Measurements from ENCODE around the gene KIAA1217.

The KIAA1217 gene

DNA sequence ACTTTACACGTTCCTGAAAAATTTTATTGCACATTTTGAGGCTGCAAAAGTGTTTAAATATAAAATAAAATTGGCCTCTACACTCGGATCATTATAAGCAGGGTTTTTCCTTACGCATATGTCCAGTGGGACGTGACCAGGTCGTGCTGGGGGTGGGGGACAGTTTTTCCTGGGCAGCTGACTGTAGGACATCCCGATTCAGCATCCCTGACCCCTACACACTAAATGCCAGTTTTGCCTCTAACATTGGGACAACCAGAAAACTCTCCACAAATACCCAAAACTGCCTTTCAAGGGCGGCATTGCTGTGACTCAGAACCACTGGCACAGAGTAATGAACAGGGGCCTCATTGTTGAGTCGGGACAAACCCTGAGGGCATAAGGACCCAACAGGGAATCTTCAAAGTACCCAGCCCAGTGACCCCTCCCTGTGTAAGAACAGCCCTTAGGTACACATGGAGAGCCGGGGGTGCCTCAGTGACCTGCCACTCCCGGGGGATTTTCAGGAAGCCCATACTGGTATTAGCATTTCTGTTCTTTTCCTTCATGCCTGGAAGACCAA, 344.2 kb downstream of the KIAA1217 start:
- Mint-ChIP-seq H3K9me3 (no peaks in the 10 kb centered on the region), H3K36me3 (ENCODE audit: insufficient read depth) (no peaks in the 10 kb centered on the region), H3K27ac (no peak overlapping the region), H3K4me3 (no peak overlapping the region), H3K4me1 (ENCODE audit: low read depth in 2 of 2) (peaks cover 3 to 6% of the 10 kb centered on the region in 2 donors), H3K27me3 (peaks cover 12 to 44% of the 10 kb centered on the region in 2 donors)
- no peak for DNase-seq
- ATAC-seq (replicated peaks), result no peak

DNA sequence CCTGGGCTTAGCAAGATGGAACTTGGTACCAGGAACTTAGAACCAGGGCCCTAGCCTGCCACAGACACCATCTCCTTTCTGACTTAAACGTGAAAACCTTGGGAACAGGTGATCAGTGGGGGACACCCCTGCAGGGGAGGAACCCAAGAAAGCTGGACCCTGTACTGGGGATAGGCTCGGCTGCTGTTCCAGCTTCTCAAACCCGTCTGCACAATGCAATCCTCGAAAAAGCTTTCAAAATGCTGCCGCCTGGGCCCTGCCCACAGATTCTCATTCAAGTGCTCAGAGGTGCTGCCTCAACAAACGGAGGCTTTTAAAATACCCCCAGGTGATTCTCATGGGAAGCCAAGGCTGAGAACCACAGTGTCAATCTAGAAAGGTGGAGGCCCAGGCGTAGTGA, 345.1 kb downstream of the KIAA1217 start:
- Mint-ChIP-seq H3K36me3 (ENCODE audit: insufficient read depth) (no peaks in the 10 kb centered on the region), H3K9me3 (no peaks in the 10 kb centered on the region), H3K27ac (no peak overlapping the region), H3K27me3 (peaks cover 12 to 43% of the 10 kb centered on the region in 2 donors), H3K4me1 (ENCODE audit: low read depth in 2 of 2) (peaks cover 3 to 6% of the 10 kb centered on the region in 2 donors), H3K4me3 (no peak overlapping the region)
- DNase-seq (no peak), ATAC-seq (replicated peaks) (no peak)

DNA sequence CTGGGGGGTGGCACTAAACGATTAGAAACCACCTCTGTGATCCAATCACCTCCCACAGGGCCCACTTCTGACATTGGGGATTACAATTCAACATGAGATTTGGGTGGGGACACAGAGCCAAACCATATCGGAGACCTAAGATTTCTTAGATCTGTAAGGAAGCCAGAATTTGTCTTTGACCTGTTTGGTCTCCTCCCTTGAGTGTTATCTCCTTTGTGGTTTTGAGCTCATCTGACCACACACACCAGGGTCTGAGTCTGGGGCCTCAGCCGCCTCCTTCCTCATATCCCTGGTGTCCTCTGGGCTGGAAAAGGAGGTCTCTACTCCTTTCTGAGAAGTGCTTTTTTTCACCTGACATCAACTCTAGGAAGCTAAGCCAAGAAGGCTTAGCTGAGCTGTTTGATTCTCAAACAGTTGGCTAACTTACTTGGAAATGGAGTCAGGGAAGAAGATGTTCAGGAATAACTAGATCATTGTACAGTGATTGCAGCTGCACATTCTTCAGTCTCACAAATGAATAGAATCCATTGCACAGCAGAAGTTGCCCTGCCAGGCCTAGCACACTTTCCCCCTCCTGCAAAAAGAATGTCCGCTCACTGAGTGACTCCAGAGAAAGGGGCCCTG, 347.3 kb downstream of the KIAA1217 start:
- H3K36me3 Mint-ChIP-seq (ENCODE audit: insufficient read depth), result no peaks in the 10 kb centered on the region
- H3K4me3 Mint-ChIP-seq, result no peak overlapping the region
- peak overlapping the region in 1 of 2 donors; percentile 77 for H3K27ac Mint-ChIP-seq
- no peaks in the 10 kb centered on the region for H3K9me3 Mint-ChIP-seq
- H3K27me3 Mint-ChIP-seq, result peaks cover 12 to 31% of the 10 kb centered on the region in 2 donors
- ATAC-seq (replicated peaks) (no peak), DNase-seq (no peak)
- peaks cover 3 to 6% of the 10 kb centered on the region in 2 donors for H3K4me1 Mint-ChIP-seq (ENCODE audit: low read depth in 2 of 2)

DNA sequence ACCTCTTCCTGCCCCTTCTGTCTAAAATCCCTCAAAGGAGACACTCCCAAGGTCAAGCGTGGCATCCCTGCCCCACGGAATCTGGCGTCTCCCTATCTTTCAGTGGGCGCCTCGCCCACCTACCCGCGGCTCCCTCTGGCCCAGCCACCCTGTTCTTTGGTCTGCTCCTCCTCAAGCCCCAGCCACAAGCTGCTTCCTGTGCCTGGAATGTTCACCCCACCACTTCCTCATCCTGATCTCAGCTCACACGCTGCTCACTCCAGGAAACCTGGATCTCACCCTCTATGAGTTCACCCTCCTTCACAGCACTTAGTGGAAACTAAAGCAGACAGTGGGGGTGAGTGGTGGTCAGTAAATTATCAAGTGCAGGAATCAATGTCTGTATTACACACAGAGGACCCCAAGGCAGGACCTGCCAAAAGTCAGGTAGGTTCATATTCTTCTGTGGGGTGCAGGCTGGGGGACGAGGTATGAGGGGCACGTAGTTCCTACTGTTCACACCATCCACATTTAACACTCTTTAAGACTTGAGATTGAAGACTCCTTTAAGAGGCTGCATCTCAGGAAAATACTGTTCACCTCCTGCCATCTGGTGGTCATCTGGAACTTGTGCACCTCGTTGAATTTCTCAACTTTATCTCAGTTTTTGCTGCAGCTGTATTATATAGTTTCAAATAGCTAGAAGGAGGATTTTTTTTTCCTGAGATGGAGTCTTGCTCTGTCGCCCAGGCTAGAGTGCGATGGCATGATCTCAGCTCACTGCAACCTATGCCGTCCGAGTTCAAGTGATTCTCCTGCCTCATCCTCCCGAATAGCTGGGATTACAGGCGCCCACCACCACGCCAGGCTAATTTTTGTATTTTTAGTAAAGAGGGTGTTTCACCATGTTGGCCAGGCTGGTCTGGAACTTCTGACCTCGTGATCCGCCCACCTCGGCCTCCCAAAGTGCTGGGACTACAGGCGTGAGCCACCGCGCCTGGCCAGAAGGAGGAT, 348.1 kb downstream of the KIAA1217 start:
- Mint-ChIP-seq H3K36me3 (ENCODE audit: insufficient read depth) (no peaks in the 10 kb centered on the region), H3K9me3 (no peaks in the 10 kb centered on the region), H3K27me3 (peaks cover 12 to 31% of the 10 kb centered on the region in 2 donors), H3K4me3 (no peak overlapping the region), H3K27ac (peak overlapping the region in 1 of 2 donors; percentile 77), H3K4me1 (ENCODE audit: low read depth in 2 of 2) (peaks cover 3 to 6% of the 10 kb centered on the region in 2 donors)
- DNase-seq (peak; percentile 2 to 26 (median 14)), ATAC-seq (replicated peaks) (no peak)

DNA sequence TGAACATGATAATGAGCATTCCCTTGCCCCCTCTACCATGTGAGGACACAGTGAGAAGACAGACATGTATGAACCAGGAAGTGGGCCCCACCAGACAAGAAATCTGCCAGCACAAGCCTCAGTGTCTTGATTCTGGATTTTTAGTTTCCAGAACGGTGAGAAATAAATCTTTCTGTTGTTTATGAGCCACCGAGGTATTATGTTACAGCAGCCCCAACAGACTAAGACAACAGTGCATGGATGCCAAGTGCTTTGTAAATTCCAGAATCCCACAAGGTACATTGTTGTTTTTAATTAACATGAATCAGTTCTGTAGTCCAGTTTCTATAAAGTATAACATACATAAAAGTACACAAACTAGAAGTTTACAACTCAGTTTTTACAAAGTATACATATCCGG, 352.5 kb downstream of the KIAA1217 start:
- Mint-ChIP-seq H3K27me3 (peaks cover 9 to 13% of the 10 kb centered on the region in 2 donors), H3K9me3 (no peaks in the 10 kb centered on the region), H3K4me3 (no peak overlapping the region), H3K4me1 (ENCODE audit: low read depth in 2 of 2) (peaks cover 3 to 6% of the 10 kb centered on the region in 2 donors), H3K36me3 (ENCODE audit: insufficient read depth) (no peaks in the 10 kb centered on the region), H3K27ac (no peak overlapping the region)
- no peak for DNase-seq
- no peak for ATAC-seq (replicated peaks)

DNA sequence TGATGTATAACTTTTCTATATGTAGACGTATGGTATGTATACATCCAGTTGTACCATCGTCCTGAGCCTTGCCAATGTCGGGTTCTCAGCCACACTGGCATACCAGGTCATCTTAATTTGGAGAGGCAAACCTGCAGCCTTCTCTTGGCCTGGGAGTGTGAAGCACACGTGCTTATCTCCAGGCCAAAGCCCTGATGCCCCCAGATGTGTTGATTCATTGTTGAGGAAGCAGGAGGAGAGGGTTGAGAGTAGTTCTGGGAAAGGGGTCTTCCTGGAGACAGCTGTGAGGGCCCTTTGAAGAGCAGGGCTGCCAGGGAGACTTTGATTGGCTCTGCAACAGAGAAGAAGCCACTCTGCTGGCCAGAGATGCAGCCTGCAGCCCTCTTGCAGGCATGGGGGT, 359.1 kb downstream of the KIAA1217 start:
- Mint-ChIP-seq H3K36me3 (ENCODE audit: insufficient read depth) (no peaks in the 10 kb centered on the region), H3K27me3 (peaks cover 50 to 56% of the 10 kb centered on the region in 2 donors), H3K27ac (no peak overlapping the region), H3K9me3 (no peaks in the 10 kb centered on the region), H3K4me1 (ENCODE audit: low read depth in 2 of 2) (peaks cover 0 to 1% of the 10 kb centered on the region in 2 donors), H3K4me3 (no peak overlapping the region)
- ATAC-seq (replicated peaks) (no peak), DNase-seq (no peak)

DNA sequence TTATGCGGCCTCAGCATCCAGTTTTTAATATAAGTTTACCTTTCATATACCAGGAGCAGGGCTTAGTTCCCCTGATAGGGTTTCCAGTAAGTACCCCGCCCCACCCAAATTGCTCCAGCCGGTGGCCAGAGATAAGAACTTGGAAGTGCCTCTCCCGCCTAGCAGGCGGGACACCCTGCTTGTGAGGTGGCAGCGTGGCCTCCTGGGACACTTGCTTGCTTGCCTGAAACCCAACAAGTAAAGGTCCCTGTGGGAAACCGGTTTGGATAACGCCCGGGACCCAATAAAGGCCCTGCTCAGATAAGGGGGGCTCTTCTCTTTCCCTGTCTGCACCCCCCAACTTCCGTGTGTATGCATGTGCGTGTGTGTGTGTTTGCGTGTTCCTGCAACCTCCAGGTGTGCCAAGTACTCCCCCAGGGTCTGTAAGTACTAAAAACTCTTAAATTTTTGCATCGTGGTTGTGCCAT, 360.4 kb downstream of the KIAA1217 start:
- ATAC-seq (replicated peaks) (no peak), DNase-seq (no peak)
- peaks cover 0 to 1% of the 10 kb centered on the region in 2 donors for H3K4me1 Mint-ChIP-seq (ENCODE audit: low read depth in 2 of 2)
- no peak overlapping the region for H3K4me3 Mint-ChIP-seq
- no peak overlapping the region for H3K27ac Mint-ChIP-seq
- H3K9me3 Mint-ChIP-seq, result no peaks in the 10 kb centered on the region
- H3K27me3 Mint-ChIP-seq, result peaks cover 60 to 66% of the 10 kb centered on the region in 2 donors
- no peaks in the 10 kb centered on the region for H3K36me3 Mint-ChIP-seq (ENCODE audit: insufficient read depth)

DNA sequence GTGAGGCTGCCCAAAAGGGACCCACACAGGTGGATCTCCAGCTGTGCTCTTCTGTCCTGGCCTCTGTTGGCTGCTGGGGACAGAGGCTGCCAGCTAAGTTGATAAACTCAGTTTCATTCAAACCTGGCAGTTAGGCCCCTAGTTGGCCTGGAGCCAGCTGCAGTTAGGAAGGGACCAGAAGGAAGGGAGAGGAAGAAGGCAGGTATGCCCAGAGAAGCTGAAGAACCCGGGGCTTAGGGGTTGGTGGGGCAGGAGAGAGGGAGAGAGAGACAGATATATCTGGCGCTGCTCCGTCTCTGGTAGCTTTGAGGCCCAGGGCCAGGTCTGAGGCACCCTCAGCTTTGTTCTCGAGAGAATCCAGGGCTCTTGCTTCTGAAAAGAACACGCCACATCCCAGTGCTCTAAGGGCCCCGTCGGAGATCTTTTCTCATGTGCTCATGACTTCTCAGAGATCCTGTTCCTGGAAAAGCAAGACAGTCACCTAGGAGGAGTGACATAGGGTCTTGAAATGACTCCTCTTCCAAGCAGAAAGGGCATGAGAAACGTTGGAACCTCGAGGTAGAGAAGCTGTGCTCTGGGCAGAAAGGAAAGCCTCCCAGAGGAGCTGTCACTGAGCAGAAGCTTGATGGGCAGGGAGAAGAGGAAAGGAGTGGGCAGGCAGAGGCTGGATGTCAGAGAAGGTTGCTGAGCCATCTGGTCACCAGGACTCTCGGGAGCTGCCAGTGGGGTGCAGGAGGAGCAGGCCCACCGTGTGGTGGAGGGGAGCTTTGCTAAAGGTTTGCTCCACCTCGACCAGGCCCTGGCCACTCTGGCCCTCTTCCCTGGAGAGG, 361.1 kb downstream of the KIAA1217 start:
- Mint-ChIP-seq H3K4me1 (ENCODE audit: low read depth in 2 of 2) (peaks cover 0 to 1% of the 10 kb centered on the region in 2 donors), H3K27ac (no peak overlapping the region), H3K9me3 (no peaks in the 10 kb centered on the region), H3K4me3 (no peak overlapping the region), H3K36me3 (ENCODE audit: insufficient read depth) (no peaks in the 10 kb centered on the region), H3K27me3 (peaks cover 65 to 68% of the 10 kb centered on the region in 2 donors)
- ATAC-seq (replicated peaks) (no peak), DNase-seq (no peak)

DNA sequence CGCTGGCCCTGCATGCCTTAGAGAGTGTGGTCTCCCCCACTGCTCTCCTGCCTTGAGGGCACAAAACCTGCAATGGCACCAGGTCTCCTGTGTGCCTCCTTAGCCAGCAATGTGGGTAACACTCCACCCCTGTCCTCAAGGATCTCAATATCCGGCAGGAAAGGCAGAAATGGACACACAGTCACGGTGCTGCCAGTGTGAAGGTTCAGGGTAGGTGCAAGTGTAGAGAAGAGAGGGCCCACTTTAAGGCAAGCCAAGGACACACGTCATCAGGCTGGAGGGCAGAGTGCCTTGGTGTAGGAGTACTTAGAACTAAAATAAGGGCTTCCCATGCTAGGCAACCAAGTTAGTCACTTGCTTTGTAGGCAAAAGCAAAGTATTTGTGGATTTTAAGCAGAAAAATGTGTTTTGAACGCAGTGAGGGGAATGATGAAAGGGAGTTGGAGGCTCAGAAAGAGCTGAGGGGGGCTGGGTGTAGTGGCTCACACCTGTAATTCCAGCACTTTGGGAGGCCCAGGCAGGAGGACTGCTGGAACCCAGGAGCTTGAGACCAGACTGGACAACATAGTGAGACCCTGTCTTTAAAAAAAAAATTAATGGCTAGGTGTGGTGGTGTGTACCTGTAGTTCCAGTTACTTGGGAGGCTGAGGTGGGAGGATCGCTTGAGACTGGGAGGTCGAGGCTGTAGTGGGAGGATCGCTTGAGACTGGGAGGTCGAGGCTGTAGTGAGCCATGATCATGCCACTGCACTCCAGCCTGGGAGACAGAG, 361.9 kb downstream of the KIAA1217 start:
- Mint-ChIP-seq H3K27me3 (peaks cover 72 to 73% of the 10 kb centered on the region in 2 donors), H3K4me3 (no peak overlapping the region), H3K36me3 (ENCODE audit: insufficient read depth) (no peaks in the 10 kb centered on the region), H3K27ac (no peak overlapping the region), H3K4me1 (ENCODE audit: low read depth in 2 of 2) (peaks cover 0 to 4% of the 10 kb centered on the region in 2 donors), H3K9me3 (no peaks in the 10 kb centered on the region)
- ATAC-seq (replicated peaks) (no peak), DNase-seq (no peak)

DNA sequence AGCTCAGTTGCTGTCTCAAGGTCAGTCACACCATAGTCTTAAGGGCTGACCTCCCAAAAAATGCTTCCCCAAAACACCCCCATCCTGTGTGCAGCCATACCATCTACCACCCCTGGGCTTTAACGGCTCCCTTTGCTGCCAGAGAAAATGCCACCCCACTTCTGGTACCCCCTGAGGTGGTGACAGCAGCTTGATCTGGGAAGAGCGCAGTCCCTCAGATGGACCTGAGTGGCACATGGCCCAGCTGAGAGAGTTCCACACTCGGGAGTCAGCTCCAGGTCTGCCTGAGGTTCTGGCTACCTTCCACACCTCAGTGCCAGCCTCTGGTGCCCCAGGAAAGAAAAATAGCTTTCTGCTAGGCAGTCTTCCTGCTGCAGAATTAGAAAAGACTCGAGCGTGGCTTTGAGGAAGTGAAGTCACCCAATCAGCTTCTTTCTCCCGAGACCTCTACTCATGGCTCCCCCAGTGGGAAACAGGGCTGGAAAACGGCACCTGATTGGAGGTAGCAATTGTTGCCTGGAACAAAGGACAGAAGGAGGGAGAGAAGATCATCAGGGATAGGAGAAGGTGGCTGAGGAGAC, 363.0 kb downstream of the KIAA1217 start:
- no peak for ATAC-seq (replicated peaks)
- Mint-ChIP-seq H3K27ac (no peak overlapping the region), H3K27me3 (peaks cover 65 to 72% of the 10 kb centered on the region in 2 donors)

DNA sequence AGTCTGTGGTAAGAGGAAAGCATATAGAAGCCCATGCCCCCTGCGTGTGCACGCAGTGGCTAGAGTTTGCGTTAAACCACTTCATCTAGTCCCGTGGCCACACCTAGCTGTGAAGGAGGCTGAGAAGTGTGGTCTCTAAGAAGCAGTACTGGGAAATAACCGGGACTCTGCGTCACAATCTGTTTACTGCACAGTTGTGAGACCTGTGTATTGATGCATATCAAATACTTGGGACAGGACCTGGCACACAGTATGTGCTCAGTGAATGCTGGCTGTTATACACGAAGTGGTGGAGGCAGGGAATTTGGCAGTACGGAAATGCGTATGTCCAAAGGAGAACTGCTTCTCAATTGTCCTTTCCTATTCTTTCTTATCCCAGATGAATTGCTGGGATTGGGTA, 365.2 kb downstream of the KIAA1217 start:
- H3K36me3 Mint-ChIP-seq (ENCODE audit: insufficient read depth), result no peaks in the 10 kb centered on the region
- DNase-seq (no peak), ATAC-seq (replicated peaks) (no peak)
- H3K9me3 Mint-ChIP-seq, result no peaks in the 10 kb centered on the region
- H3K4me1 Mint-ChIP-seq (ENCODE audit: low read depth in 2 of 2), result peaks cover 0 to 4% of the 10 kb centered on the region in 2 donors
- no peak overlapping the region for H3K4me3 Mint-ChIP-seq
- peaks cover 55 to 57% of the 10 kb centered on the region in 2 donors for H3K27me3 Mint-ChIP-seq
- peak overlapping the region in 1 of 2 donors; percentile 5 for H3K27ac Mint-ChIP-seq

More for the DNA sequence above, 363.0 kb downstream of the KIAA1217 start:
- Mint-ChIP-seq H3K4me3 (no peak overlapping the region), H3K4me1 (ENCODE audit: low read depth in 2 of 2) (peaks cover 0 to 4% of the 10 kb centered on the region in 2 donors), H3K36me3 (ENCODE audit: insufficient read depth) (no peaks in the 10 kb centered on the region), H3K9me3 (no peaks in the 10 kb centered on the region)
- DNase-seq, result no peak

DNA sequence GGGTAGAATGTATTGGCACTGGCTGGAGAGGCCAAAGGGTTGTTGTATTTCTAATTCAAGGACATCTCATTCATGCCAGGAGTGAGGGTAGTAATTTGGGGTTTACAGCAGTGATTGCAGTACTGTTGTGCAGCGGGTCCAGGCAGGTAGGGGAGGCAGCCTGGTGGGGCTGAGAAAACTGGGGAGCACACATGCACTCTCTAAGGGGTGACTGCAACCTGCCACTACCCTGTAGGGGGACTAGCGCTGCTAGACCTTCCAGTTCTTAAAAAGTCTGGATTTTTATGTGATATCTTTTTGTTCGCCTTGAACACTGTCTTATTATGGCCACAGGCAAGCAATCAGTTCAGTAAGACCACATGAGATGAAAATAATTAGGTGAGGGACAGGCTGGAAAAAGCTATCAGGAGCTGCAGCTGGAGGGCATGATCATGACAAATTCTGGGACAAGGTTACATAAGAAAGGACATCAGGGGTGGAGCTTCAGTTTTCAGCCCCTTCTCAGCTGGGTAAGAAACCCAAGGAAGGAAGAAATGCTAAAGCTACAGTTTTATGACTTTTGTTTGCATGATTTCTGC, 365.7 kb downstream of the KIAA1217 start:
- DNase-seq, result no peak
- H3K4me3 Mint-ChIP-seq, result no peak overlapping the region
- H3K27me3 Mint-ChIP-seq, result peaks cover 51 to 52% of the 10 kb centered on the region in 2 donors
- no peaks in the 10 kb centered on the region for H3K36me3 Mint-ChIP-seq (ENCODE audit: insufficient read depth)
- no peaks in the 10 kb centered on the region for H3K9me3 Mint-ChIP-seq
- peak overlapping the region in 1 of 2 donors; percentile 5 for H3K27ac Mint-ChIP-seq
- ATAC-seq (replicated peaks), result no peak
- peaks cover 0 to 4% of the 10 kb centered on the region in 2 donors for H3K4me1 Mint-ChIP-seq (ENCODE audit: low read depth in 2 of 2)
